BLaER1 treated with 17β-estradiol and CSF1 and Interleukin-3, amounts not matched to agents 10 nM and 100 nM (cell line): ENCODE measurements around the gene CAMKV.
"Not testable (repeated sequence)": the region's sequence is repeated elsewhere in the genome, so short reads cannot be mapped to it uniquely, and the experiment has no call there.

ENCODE experiments used
- H3K27ac ChIP-seq, 11 experiments: shearing (Covaris generic); formaldehyde crosslinking; 2 replicates each; pipeline ENCODE4 v1.8.1; 2022
- H3K27me3 ChIP-seq, 11 experiments: shearing (Covaris generic); formaldehyde crosslinking; 2 replicates each; pipeline ENCODE4 v1.8.1; 2022
- H3K36me3 ChIP-seq, 11 experiments: shearing (Covaris generic); formaldehyde crosslinking; 2 replicates each; pipeline ENCODE4 v1.8.1; 2022
- H3K4me1 ChIP-seq, 10 experiments: shearing (Covaris generic); formaldehyde crosslinking; 2 replicates each; pipeline ENCODE4 v1.8.1; 2022
- H3K4me2 ChIP-seq, 11 experiments: shearing (Covaris generic); formaldehyde crosslinking; 2 replicates each; pipeline ENCODE4 v1.8.1; 2022
- H3K4me3 ChIP-seq, 10 experiments: shearing (Covaris generic); formaldehyde crosslinking; 2 replicates each; pipeline ENCODE4 v1.8.1; 2022
- H3K9ac ChIP-seq, 11 experiments: shearing (Covaris generic); formaldehyde crosslinking; 2 replicates each; pipeline ENCODE4 v1.8.1; 2022
- H3K9me3 ChIP-seq, 11 experiments: shearing (Covaris generic); formaldehyde crosslinking; replicated peaks in 1 of 11; 2 replicates each; pipeline ENCODE4 v1.8.1; 2022
- H4K20me1 ChIP-seq, 11 experiments: shearing (Covaris generic); formaldehyde crosslinking; 2 replicates each; pipeline ENCODE4 v1.8.1; 2022
- Cebpa-rat ChIP-seq, 11 experiments: shearing (Covaris generic); IDR thresholded peaks; 2 replicates each; pipeline ENCODE4 v1.8.1; 2022

Gene CAMKV

DNA sequence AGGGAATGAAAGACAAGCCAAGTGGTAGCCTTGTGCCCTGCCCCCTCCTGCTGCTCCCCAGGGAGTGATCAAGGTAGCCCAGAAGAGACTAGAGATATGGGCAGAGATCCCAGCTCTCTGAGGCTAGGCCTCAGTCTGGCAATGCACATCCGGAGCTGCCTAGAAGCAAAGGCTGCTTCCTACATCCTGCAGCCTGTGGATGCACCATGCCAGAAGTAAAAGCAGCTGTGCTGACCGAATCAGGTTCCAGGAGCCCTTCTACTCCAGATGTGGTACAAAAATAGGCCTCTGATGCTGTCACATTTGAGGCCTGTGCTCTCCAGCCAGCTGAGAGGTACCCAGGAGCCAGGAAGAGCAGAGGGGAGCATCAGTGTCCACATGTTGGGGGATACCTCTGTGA lies 29.3 kb downstream of the CAMKV start:
- H3K9ac ChIP-seq = peak overlapping the region; percentile 22 to 64 (median 39); a peak in 17 of 22 replicates
- H3K36me3 ChIP-seq = peaks cover 5 to 80% (median 66%) of the 10 kb centered on the region in 11 experiments; a peak in 20 of 22 replicates
- no peak overlapping the region for H3K4me3 ChIP-seq
- H3K4me2 ChIP-seq = peak overlapping the region in 9 of 11 experiments; percentile 34 to 80 (median 57); a peak in 18 of 22 replicates
- peaks cover 7 to 38% (median 35%) of the 10 kb centered on the region in 10 experiments; a peak in 18 of 20 replicates for H3K4me1 ChIP-seq
- peaks cover 0 to 16% (median 0%) of the 10 kb centered on the region in 11 experiments; a peak in 1 of 22 replicates for H4K20me1 ChIP-seq
- H3K27me3 ChIP-seq = no peaks in the 10 kb centered on the region
- no peaks in the 10 kb centered on the region for H3K9me3 ChIP-seq
- peak overlapping the region in 8 of 11 experiments; percentile 35 to 65 (median 52); a peak in 16 of 22 replicates for H3K27ac ChIP-seq
- no peak for TF ChIP-seq Cebpa-rat (IDR thresholded peaks at IDR 0.05)

DNA sequence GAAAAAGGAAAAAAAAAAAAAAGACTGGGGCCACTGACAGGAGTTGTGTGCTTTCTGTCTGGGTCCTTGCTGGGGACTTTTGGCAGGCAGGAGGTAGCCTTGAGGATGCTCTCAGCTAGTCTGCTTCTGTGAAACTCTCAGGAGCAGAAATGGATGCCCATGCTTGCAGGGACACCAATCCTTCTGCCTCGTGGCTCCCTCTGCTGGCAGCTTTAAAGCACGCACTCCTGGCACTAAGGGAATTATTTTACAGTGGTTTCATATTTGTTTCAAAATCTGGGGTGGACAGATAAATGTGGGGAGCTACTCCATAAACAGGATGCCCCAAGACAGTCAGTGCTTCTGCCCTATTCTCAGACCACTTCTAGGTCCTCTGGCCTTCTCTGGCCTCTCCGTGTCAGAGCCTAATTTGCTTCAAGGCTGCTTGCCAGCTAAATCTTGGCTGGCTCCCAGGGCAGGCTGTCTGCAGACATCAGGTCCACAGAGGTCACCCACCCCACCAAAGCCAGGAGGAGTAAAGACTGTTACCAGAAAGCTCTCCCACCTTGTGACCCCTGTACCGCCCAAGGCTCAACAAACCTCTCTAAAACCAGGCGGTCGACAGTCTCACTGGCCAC lies 30.4 kb downstream of the CAMKV start:
- no peak overlapping the region for H3K4me3 ChIP-seq
- H3K4me2 ChIP-seq = peak overlapping the region in 9 of 11 experiments; percentile 34 to 80 (median 57); a peak in 16 of 22 replicates
- H3K36me3 ChIP-seq = peaks cover 0 to 80% (median 65%) of the 10 kb centered on the region in 11 experiments; a peak in 18 of 22 replicates
- H4K20me1 ChIP-seq = peaks cover 0 to 15% (median 0%) of the 10 kb centered on the region in 11 experiments; a peak in 1 of 22 replicates
- TF ChIP-seq Cebpa-rat (IDR thresholded peaks at IDR 0.05) = no peak
- peak overlapping the region in 8 of 11 experiments; percentile 35 to 65 (median 52); a peak in 15 of 22 replicates for H3K27ac ChIP-seq
- no peaks in the 10 kb centered on the region for H3K27me3 ChIP-seq
- peak overlapping the region in 10 of 11 experiments; percentile 22 to 64 (median 40); a peak in 17 of 22 replicates for H3K9ac ChIP-seq
- no peaks in the 10 kb centered on the region for H3K9me3 ChIP-seq
- H3K4me1 ChIP-seq = peaks cover 7 to 38% (median 35%) of the 10 kb centered on the region in 10 experiments; a peak in 18 of 20 replicates

DNA sequence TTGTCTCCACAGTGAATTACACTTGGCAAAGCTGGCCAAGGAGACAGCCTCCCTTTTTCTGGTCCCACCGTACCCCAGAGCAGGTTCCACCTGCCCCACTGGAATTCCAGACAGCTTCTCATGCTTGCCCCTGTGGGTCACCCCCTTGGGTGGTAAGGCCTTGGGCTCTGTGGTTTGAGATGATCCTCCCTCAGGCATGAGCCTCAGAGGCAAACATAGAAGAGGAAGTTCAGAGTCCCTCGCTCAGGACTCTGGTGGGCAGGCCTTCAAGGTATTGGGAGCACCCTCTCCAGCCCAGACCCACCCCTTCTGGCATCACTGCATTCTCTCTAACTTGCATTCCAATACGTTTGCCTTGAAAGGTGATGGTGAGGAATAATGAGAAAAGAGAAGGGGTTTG lies 38.4 kb downstream of the CAMKV start:
- H3K27me3 ChIP-seq = no peaks in the 10 kb centered on the region
- no peaks in the 10 kb centered on the region for H3K9me3 ChIP-seq
- H4K20me1 ChIP-seq = 0 out of 22 replicates have a peak, but pooled peaks cover 0 to 7% (median 0%) of the 10 kb centered on the region in 11 experiments
- H3K4me2 ChIP-seq = peak overlapping the region in 8 of 11 experiments; percentile 1 to 44 (median 16); a peak in 8 of 22 replicates
- H3K9ac ChIP-seq = no peak overlapping the region
- peak overlapping the region in 3 of 11 experiments; percentile 12 to 45 (median 36); a peak in 4 of 22 replicates for H3K27ac ChIP-seq
- H3K4me3 ChIP-seq = no peak overlapping the region
- no peak for TF ChIP-seq Cebpa-rat (IDR thresholded peaks at IDR 0.05)
- H3K36me3 ChIP-seq = peaks cover 0 to 85% (median 72%) of the 10 kb centered on the region in 11 experiments; a peak in 21 of 22 replicates
- H3K4me1 ChIP-seq = peaks cover 7 to 14% (median 11%) of the 10 kb centered on the region in 10 experiments; a peak in 16 of 20 replicates

DNA sequence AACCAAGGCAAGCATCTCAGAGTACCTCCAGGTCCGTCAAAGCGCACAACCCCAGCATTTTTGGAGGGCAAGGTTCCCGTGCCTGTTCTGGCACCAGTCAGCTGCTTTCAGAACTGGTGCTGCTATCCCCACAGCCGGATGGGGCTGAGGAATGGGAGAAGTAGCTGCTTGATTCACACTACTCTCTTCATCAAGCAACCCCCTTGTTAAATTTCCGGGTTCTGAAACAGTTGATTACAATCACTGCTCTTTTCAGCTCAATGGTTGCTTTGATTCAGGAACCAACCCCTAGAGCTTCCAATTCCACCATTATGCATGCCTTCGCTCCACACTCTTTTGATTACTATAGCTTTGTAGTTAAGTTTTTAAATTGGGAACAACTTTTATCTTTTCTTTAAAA lies 43.7 kb downstream of the CAMKV start:
- H3K9ac ChIP-seq = no peak overlapping the region
- H3K4me2 ChIP-seq = no peak overlapping the region
- H3K9me3 ChIP-seq = no peaks in the 10 kb centered on the region
- no peaks in the 10 kb centered on the region for H3K27me3 ChIP-seq
- H3K4me1 ChIP-seq = peaks cover 2 to 28% (median 13%) of the 10 kb centered on the region in 10 experiments; a peak in 17 of 20 replicates
- H4K20me1 ChIP-seq = no peaks in the 10 kb centered on the region
- peak overlapping the region in 2 of 11 experiments; percentile 9 to 38; a peak in 1 of 22 replicates for H3K27ac ChIP-seq
- no peak overlapping the region for H3K4me3 ChIP-seq
- TF ChIP-seq Cebpa-rat (IDR thresholded peaks at IDR 0.05) = no peak
- H3K36me3 ChIP-seq = peaks cover 0 to 40% (median 35%) of the 10 kb centered on the region in 11 experiments; a peak in 21 of 22 replicates

DNA sequence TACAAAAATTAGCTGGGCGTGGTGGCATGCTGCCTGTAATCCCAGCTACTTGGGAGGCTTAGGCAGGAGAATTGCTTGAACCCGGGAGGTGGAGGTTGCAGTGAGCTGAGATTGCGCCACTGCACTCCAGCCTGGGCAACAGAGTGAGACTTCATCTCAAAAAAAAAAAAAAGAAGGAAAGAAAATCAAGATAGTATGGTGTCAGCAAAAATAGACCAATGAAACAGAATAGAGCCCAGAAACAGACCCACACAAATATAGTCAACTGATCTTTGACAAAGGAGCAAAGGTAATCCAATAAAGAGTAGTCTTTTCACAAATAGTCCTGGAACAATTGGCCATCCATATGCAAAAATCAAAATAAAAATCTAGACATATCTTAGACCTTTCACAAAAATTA lies 46.6 kb downstream of the CAMKV start:
- not testable (repeated sequence) for H3K27me3 ChIP-seq, H3K4me3 ChIP-seq, H3K9ac ChIP-seq, H3K4me2 ChIP-seq, H3K9me3 ChIP-seq, H3K27ac ChIP-seq, H4K20me1 ChIP-seq
- Histone ChIP-seq H3K4me1 (peaks cover 4 to 33% (median 18%) of the 10 kb centered on the region in 10 experiments; a peak in 16 of 20 replicates), H3K36me3 (peaks cover 0 to 11% (median 6%) of the 10 kb centered on the region in 11 experiments; a peak in 13 of 22 replicates)

DNA sequence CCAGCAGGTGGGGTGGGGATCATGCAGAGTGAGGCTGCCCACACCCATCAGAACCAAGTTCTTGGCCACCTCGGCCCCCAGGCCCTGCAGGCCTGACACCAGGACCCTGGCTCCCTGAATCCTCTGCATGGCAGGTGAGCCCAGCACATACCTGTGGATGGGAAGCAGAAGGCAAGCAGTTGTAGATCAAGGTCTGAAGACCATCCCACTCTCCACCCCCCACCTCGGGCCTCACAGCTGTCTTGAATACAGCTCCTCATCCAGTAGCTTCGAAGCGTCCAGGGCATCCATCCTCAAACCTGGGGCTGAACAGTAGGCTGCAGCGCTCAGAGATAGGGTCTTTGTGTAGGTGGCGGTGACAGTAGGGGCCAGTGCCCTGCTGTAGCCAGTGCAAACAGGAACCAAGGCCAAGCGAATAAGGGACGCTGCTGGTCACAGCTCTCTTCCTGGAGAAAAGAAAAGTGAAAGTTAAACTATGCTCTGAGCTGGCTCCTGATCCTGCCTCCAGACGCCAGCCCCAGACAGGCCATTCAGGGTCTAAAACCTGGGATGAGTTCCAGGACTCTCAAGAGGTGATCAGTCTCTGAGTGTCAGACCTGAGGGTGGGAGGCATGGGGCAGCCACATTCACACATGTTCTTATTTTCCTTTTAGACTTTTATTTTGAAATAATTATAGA lies 56.1 kb downstream of the CAMKV start, which contains the start of gene UBA7:
UBA7 (minus strand) TSS at position 457 of the 678 bp plus-strand sequence; CDS start at position 291, 166 bp downstream.
- peaks cover 14 to 40% (median 28%) of the 10 kb centered on the region in 11 experiments; a peak in 21 of 22 replicates for H3K36me3 ChIP-seq
- no peaks in the 10 kb centered on the region for H3K9me3 ChIP-seq
- H3K9ac ChIP-seq = peak within 1 kb of the TSS; percentile 64 to 84 (median 78)
- peak within 1 kb of the TSS; percentile 92 to 100 (median 100) for H3K4me2 ChIP-seq
- H4K20me1 ChIP-seq = no peaks in the 10 kb centered on the region
- H3K27ac ChIP-seq = peak within 1 kb of the TSS; percentile 57 to 100 (median 82); a peak in 21 of 22 replicates
- H3K27me3 ChIP-seq = no peaks in the 10 kb centered on the region
- no peak for TF ChIP-seq Cebpa-rat (IDR thresholded peaks at IDR 0.05)
- peaks cover 58 to 96% (median 87%) of the 10 kb centered on the region in 10 experiments for H3K4me1 ChIP-seq
- H3K4me3 ChIP-seq = peak within 1 kb of the TSS; percentile 57 to 71 (median 60)

DNA sequence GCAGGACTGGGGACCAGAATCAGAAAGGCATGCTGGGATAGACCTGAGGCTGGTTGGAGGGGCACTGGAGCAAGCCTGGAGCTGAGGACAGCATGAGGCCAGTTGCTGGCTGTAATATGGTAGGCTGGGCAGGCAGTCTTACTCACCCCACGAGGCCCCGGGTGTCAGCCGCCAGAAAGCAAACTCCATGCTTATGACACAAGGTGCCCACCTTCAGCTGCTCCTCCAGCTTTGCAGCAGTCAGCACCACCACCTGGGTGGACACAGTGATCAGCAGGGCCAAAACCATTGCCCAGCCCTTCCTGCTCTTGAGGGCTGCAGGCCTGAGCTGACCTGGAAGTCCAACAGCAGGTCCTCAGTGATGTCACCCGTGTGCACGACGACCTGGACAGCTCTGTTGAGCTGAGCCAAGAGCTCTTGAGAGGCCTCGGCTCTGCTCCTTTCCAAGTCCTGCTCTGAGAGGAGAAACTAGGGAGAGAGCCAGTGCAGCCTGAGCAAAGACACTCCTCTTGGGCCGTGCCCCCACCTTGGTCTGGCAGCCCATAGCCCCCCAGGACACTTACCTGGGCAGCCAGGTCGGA lies 56.7 kb downstream of the CAMKV start:
- peaks cover 14 to 44% (median 32%) of the 10 kb centered on the region in 11 experiments; a peak in 21 of 22 replicates for H3K36me3 ChIP-seq
- no peaks in the 10 kb centered on the region for H3K9me3 ChIP-seq
- H3K9ac ChIP-seq = peak overlapping the region; percentile 64 to 84 (median 78)
- H3K4me3 ChIP-seq = peak overlapping the region; percentile 57 to 71 (median 60)
- no peaks in the 10 kb centered on the region for H4K20me1 ChIP-seq
- peak overlapping the region; percentile 57 to 100 (median 82); a peak in 21 of 22 replicates for H3K27ac ChIP-seq
- no peak for TF ChIP-seq Cebpa-rat (IDR thresholded peaks at IDR 0.05)
- peaks cover 64 to 96% (median 88%) of the 10 kb centered on the region in 10 experiments for H3K4me1 ChIP-seq
- H3K27me3 ChIP-seq = no peaks in the 10 kb centered on the region
- H3K4me2 ChIP-seq = peak overlapping the region; percentile 92 to 100 (median 100)
